H1 (cell line): Measurements from ENCODE around the gene ARPP21. TPM values are rescaled to one million over a fixed set of nuclear protein-coding genes. Genes with fewer than 3 reads are reported as not detected.

Experiments
- CTCF ChIA-PET: fragments of 300-600 bp; sonication (Branson Sonifier 250); formaldehyde crosslinking; loops from one replicate; lab custom pipeline; 2021; ENCODE audit not compliant: partially characterized antibody; lab: Charles Lee
- POLR2A ChIA-PET: fragments of 300-600 bp; sonication (Branson Sonifier 250); formaldehyde crosslinking; loops from one replicate; lab custom pipeline; 2021; ENCODE audit warnings: inconsistent platforms; ENCODE audit not compliant: partially characterized antibody; lab: Charles Lee
- DNase-seq, 2 experiments: peaks; one replicate each; pipeline versions ENCODE4 v3.0.0 to v3.0.0-alpha.2; 2010 to 2022; ENCODE audit warnings: low spot score in 2 of 2, low read depth in 1 of 2, mixed read lengths in 1 of 2
- FAIRE-seq: peaks from 2 replicates; lab custom pipeline; 2011; peaks lifted over from hg19 to GRCh38; lab: Jason Lieb, UNC
- H2AFZ ChIP-seq: 2 replicates; pipeline ENCODE4 v1.8.1; 2012; ENCODE audit warnings: low read length, inconsistent platforms
- H2AK5ac ChIP-seq: 2 replicates; pipeline ENCODE4 v1.6.1; 2013; ENCODE audit warnings: low read depth, low read length
- H2BK120ac ChIP-seq: replicated peaks from 2 replicates; pipeline ENCODE3; 2013; ENCODE audit warnings: low read depth, low read length, inconsistent platforms
- H2BK12ac ChIP-seq: 2 replicates; pipeline ENCODE4 v1.6.1; 2013; ENCODE audit warnings: low read depth, low read length
- H2BK15ac ChIP-seq: 2 replicates; pipeline ENCODE4 v1.6.1; 2013; ENCODE audit warnings: low read length
- H2BK20ac ChIP-seq: 2 replicates; pipeline ENCODE4 v1.6.1; 2013; ENCODE audit warnings: low read length
- H2BK5ac ChIP-seq: 2 replicates; pipeline ENCODE4 v1.6.1; 2013; ENCODE audit warnings: low read depth, low read length
- H3K14ac ChIP-seq: 2 replicates; pipeline ENCODE4 v1.6.1; 2013; ENCODE audit warnings: inconsistent platforms; ENCODE audit not compliant: insufficient read length
- H3K18ac ChIP-seq: 2 replicates; pipeline ENCODE4 v1.6.1; 2013; ENCODE audit warnings: low read length; ENCODE audit errors: extremely low read depth
- H3K23ac ChIP-seq: 2 replicates; pipeline ENCODE4 v1.6.1; 2013; ENCODE audit warnings: inconsistent platforms; ENCODE audit not compliant: insufficient read length
- H3K23me2 ChIP-seq: 2 replicates; pipeline ENCODE4 v1.6.1; 2013; ENCODE audit warnings: low read depth, low read length
- H3K27ac ChIP-seq: 2 replicates; pipeline ENCODE4 v1.6.1; 2011; ENCODE audit warnings: low read depth, low read length, inconsistent platforms
- H3K27me3 ChIP-seq, 4 experiments: replicated peaks in 1 of 4; 1 replicate in 1 of 4; 2 replicates in 3 of 4; pipeline versions ENCODE4 v1.6.1 to v1.8.1; 2011 to 2013; ENCODE audit warnings: low read length in 3 of 4, mild to moderate bottlenecking in 3 of 4, inconsistent platforms in 2 of 4, mixed read lengths in 2 of 4, moderate library complexity in 1 of 4; ENCODE audit not compliant: control insufficient read depth in 3 of 4, insufficient read depth in 3 of 4; ENCODE audit errors: extremely low read depth in 1 of 4
- H3K36me3 ChIP-seq, 4 experiments: 2 replicates each; pipeline versions ENCODE4 v1.6.1 to v1.8.1; 2011 to 2013; ENCODE audit warnings: mild to moderate bottlenecking in 4 of 4, low read length in 3 of 4, moderate library complexity in 2 of 4, control low read depth in 1 of 4, inconsistent platforms in 1 of 4; ENCODE audit not compliant: insufficient read depth in 4 of 4, control insufficient read depth in 2 of 4
- H3K4ac ChIP-seq: replicated peaks from 2 replicates; pipeline ENCODE3; 2013; ENCODE audit warnings: low read length, low read depth, mixed read lengths, inconsistent platforms; ENCODE audit not compliant: insufficient read length
- H3K4me1 ChIP-seq, 4 experiments: replicated peaks in 1 of 4; 1 replicate in 1 of 4; 2 replicates in 3 of 4; pipeline versions ENCODE4 v1.6.1 to v1.8.1; 2011 to 2013; ENCODE audit warnings: low read length in 3 of 4, inconsistent platforms in 2 of 4, mixed read lengths in 1 of 4; ENCODE audit not compliant: insufficient read depth in 4 of 4, control insufficient read depth in 3 of 4
- H3K4me2 ChIP-seq, 2 experiments: 2 replicates each; pipeline versions ENCODE4 v1.6.1 to v1.8.1; 2011 to 2013; ENCODE audit warnings: low read depth in 2 of 2, low read length in 2 of 2, control low read depth in 1 of 2, inconsistent platforms in 1 of 2, mild to moderate bottlenecking in 1 of 2; ENCODE audit not compliant: insufficient read depth in 1 of 2
- H3K4me3 ChIP-seq, 4 experiments: fragments of 200-600, 300-600 bp in 1 of 4; sonication (generic), shearing (Covaris generic), sonication (Bioruptor Twin) in 1 of 4; 2 replicates each; pipeline versions ENCODE4 v1.5.1 to v1.8.1; 2011 to 2016; ENCODE audit warnings: low read length in 4 of 4, low read depth in 3 of 4, control low read depth in 2 of 4, inconsistent platforms in 2 of 4, mild to moderate bottlenecking in 2 of 4, mixed read lengths in 1 of 4, moderate library complexity in 1 of 4; ENCODE audit not compliant: insufficient read depth in 2 of 4; ENCODE audit errors: extremely low read depth in 1 of 4
- H3K56ac ChIP-seq: replicated peaks from 2 replicates; pipeline ENCODE3; 2013; ENCODE audit warnings: low read depth, mild to moderate bottlenecking, mixed read lengths, low read length, inconsistent platforms; ENCODE audit not compliant: insufficient read length
- H3K79me1 ChIP-seq: 2 replicates; pipeline ENCODE4 v1.6.1; 2013; ENCODE audit warnings: low read depth, low read length, control low read depth
- H3K79me2 ChIP-seq, 2 experiments: 2 replicates each; pipeline versions ENCODE4 v1.6.1 to v1.8.1; 2012 to 2013; ENCODE audit warnings: low read length in 2 of 2, mild to moderate bottlenecking in 2 of 2, inconsistent platforms in 1 of 2; ENCODE audit not compliant: insufficient read depth in 2 of 2, control insufficient read depth in 1 of 2
- H3K9ac ChIP-seq, 4 experiments: replicated peaks in 1 of 4; 1 replicate in 1 of 4; 2 replicates in 3 of 4; pipeline versions ENCODE4 v1.6.1 to v1.8.1; 2011 to 2013; ENCODE audit warnings: low read depth in 3 of 4, low read length in 3 of 4, control low read depth in 2 of 4, mild to moderate bottlenecking in 2 of 4, moderate library complexity in 2 of 4, inconsistent platforms in 1 of 4; ENCODE audit errors: extremely low read depth in 1 of 4
- H3K9me3 ChIP-seq, 2 experiments: 2 replicates each; pipeline versions ENCODE4 v1.6.1 to v1.8.1; 2012 to 2013; ENCODE audit warnings: mild to moderate bottlenecking in 2 of 2, moderate library complexity in 2 of 2, control low read depth in 1 of 2, inconsistent platforms in 1 of 2, low read depth in 1 of 2, low read length in 1 of 2, mixed read lengths in 1 of 2; ENCODE audit not compliant: insufficient read depth in 2 of 2
- H4K20me1 ChIP-seq, 2 experiments: replicated peaks in 1 of 2; 2 replicates each; pipeline versions ENCODE3 to v1.8.1; 2011 to 2013; ENCODE audit warnings: inconsistent platforms in 2 of 2, low read length in 2 of 2, mild to moderate bottlenecking in 1 of 2; ENCODE audit not compliant: insufficient read depth in 2 of 2, control insufficient read depth in 1 of 2
- H4K5ac ChIP-seq: 2 replicates; pipeline ENCODE4 v1.6.1; 2013; ENCODE audit warnings: low read length, low read depth, mixed read lengths, inconsistent platforms; ENCODE audit not compliant: insufficient read length
- H4K8ac ChIP-seq: 2 replicates; pipeline ENCODE4 v1.8.0; 2013; ENCODE audit warnings: mild to moderate bottlenecking, moderate library complexity, low read length, inconsistent platforms; ENCODE audit not compliant: insufficient read depth; ENCODE audit errors: extremely low read depth
- H4K91ac ChIP-seq: replicated peaks from 2 replicates; pipeline ENCODE3; 2013; ENCODE audit warnings: low read length, mixed read lengths, inconsistent platforms; ENCODE audit not compliant: insufficient read length
- POU5F1 ChIP-seq: IDR thresholded peaks from 2 replicates; pipeline ENCODE4 v1.6.1; 2011; ENCODE audit warnings: low read depth, mild to moderate bottlenecking, low read length, moderate library complexity
- WGBS, 2 experiments: shearing (Covaris generic) in 1 of 2; methylation state at CpG; one replicate each; pipeline versions ENCODE4 v1.1.6 to v1.1.7; 2013 to 2015; ENCODE audit warnings: low lambda C conversion rate in 2 of 2, mixed read lengths in 2 of 2, inconsistent platforms in 1 of 2, low coverage in 1 of 2, missing lambda C conversion rate in 1 of 2; ENCODE audit not compliant: insufficient replicate concordance in 2 of 2, insufficient coverage in 1 of 2, insufficient read length in 1 of 2; ENCODE audit errors: extremely low coverage in 1 of 2, missing lambda C conversion rate in 1 of 2; 5-methylcytosine and 5-hydroxymethylcytosine counted together
- polyA plus RNA-seq, 7 experiments: library from polyadenylated mRNA; depleted of rRNA in 3 of 7; stranded (reverse) in 5 of 7; unstranded in 2 of 7; fragments of >200 nt in 5 of 7; fragments of 200-250 nt in 2 of 7; gene quantifications; 1 replicate in 5 of 7; 2 replicates in 1 of 7; 4 replicates in 1 of 7; pipeline versions ENCODE4 v1.2.1 to v1.2.3, GENCODE V29; 2011 to 2013; ENCODE audit warnings: missing spikeins in 2 of 7, mixed read lengths in 2 of 7
- total RNA-seq: library from RNA; stranded (reverse); fragmentation: NEBNext Ultra II Directional; extraction: Animal tissue kit (Norgen Biotek cat#: 25700); gene quantifications from 2 replicates; pipeline ENCODE4 v1.2.1, GENCODE V29; 2021

The ARPP21 gene
- total and polyA plus RNA-seq, 2 of the 8 experiments (the other 6 are each of a cell fraction or from before 2014, with no cell fraction given) = not detected

DNA sequence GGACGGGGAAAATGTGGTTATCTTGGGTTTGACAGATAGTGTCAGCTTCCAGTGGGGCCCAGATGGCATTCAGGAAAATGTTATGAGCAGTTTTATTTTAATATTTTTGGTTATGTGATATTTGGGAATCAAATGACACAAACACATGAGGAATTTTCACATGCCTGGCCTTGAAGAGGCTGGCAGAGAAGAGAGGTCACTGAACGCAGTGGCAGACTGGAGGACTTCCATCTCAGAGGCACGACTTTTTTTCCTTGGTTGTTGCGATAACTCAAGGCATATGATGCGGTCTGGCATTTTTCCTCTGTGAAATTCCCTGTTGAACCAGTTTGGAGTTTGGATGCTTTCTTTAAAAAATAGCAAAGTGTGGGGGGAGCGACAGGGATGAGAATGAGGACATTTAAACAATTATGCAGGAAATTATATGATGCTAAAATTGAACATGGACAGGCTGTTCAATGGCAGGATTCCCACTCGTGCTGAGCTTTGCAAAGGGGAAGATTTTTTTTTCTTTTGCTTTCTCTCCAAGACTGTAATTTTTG is 36.9 kb upstream of the ARPP21 start:
- H3K14ac ChIP-seq = no peak overlapping the region
- no peak for TF ChIP-seq POU5F1
- H2BK20ac ChIP-seq = no peak overlapping the region
- no peaks in the 10 kb centered on the region for H3K79me1 ChIP-seq
- H2AFZ ChIP-seq = no peak overlapping the region
- H2BK5ac ChIP-seq = no peak overlapping the region
- no peak overlapping the region for H3K56ac ChIP-seq
- no peaks in the 10 kb centered on the region for H3K79me2 ChIP-seq
- no peaks in the 10 kb centered on the region for H3K27me3 ChIP-seq
- no peaks in the 10 kb centered on the region for H3K4me1 ChIP-seq
- H4K20me1 ChIP-seq = no peaks in the 10 kb centered on the region
- H3K36me3 ChIP-seq = no peaks in the 10 kb centered on the region
- no peak overlapping the region for H3K4me3 ChIP-seq
- H2BK12ac ChIP-seq = no peak overlapping the region
- no peak overlapping the region for H4K8ac ChIP-seq
- no peak overlapping the region for H2BK120ac ChIP-seq
- no peak overlapping the region for H4K5ac ChIP-seq
- no peak for DNase-seq
- H3K9ac ChIP-seq = no peak overlapping the region
- ChIA-PET CTCF (no interaction called here), POLR2A (no interaction called here)
- H3K4ac ChIP-seq = no peak overlapping the region
- H2BK15ac ChIP-seq = no peak overlapping the region
- H3K18ac ChIP-seq = no peak overlapping the region
- no peak overlapping the region for H3K27ac ChIP-seq
- FAIRE-seq = no peak
- no peak overlapping the region for H3K4me2 ChIP-seq
- WGBS, 2 experiments = 88% methylated on average over 7 of the region's 7 CpGs; no CpG with 5 or more reads in 1 of the 2 experiments
- H2AK5ac ChIP-seq = no peak overlapping the region
- H3K23me2 ChIP-seq = no peaks in the 10 kb centered on the region
- H3K9me3 ChIP-seq = no peaks in the 10 kb centered on the region
- H3K23ac ChIP-seq = no peak overlapping the region
- H4K91ac ChIP-seq = no peak overlapping the region
